HepG2 (cell line): ENCODE measurements around the gene THAP2. TPM values are rescaled to one million over a fixed set of nuclear protein-coding genes. Genes with fewer than 3 reads are reported as not detected.

ENCODE experiments used
- ARID2 ChIP-seq: sonication (generic); formaldehyde crosslinking; IDR thresholded peaks from 2 replicates; pipeline ENCODE4 v1.8.1; 2022; ENCODE audit warnings: mild to moderate bottlenecking, missing genetic modification reagents, borderline replicate concordance
- FOXK1 ChIP-seq: sonication (generic); formaldehyde crosslinking; IDR thresholded peaks from 2 replicates; pipeline ENCODE4 v1.4.0; 2020; ENCODE audit warnings: low read depth, missing genetic modification reagents, borderline replicate concordance
- GATAD1 ChIP-seq: IDR thresholded peaks from 2 replicates; pipeline ENCODE4 v1.6.1; 2016; ENCODE audit warnings: missing genetic modification reagents, missing compliant biosample characterization
- MIER2 ChIP-seq: IDR thresholded peaks from 2 replicates; pipeline ENCODE4 v1.6.1; 2016; ENCODE audit warnings: missing biosample characterization, missing genetic modification reagents
- NCOR1 ChIP-seq: fragments of 200-600 bp; sonication (generic); IDR thresholded peaks from 2 replicates; pipeline ENCODE4 v1.7.0; 2017; ENCODE audit warnings: antibody characterized with exemption, low read length, borderline replicate concordance
- NFKB2 ChIP-seq: sonication (generic); formaldehyde crosslinking; IDR thresholded peaks from 2 replicates; pipeline ENCODE4 v1.4.0; 2020; ENCODE audit warnings: missing genetic modification reagents, borderline replicate concordance
- NRL ChIP-seq: sonication (generic); formaldehyde crosslinking; IDR thresholded peaks from 2 replicates; pipeline ENCODE4 v1.5.0; 2020; ENCODE audit warnings: missing genetic modification reagents, mild to moderate bottlenecking, moderate library complexity, borderline replicate concordance
- PAX8 ChIP-seq: sonication (generic); formaldehyde crosslinking; IDR thresholded peaks from 2 replicates; pipeline ENCODE4 v1.8.0; 2022; ENCODE audit warnings: mild to moderate bottlenecking, missing genetic modification reagents, borderline replicate concordance
- RAD21 ChIP-seq: fragments of 450-650 bp; formaldehyde crosslinking; IDR thresholded peaks from 2 replicates; pipeline ENCODE4 v1.5.0; 2020; ENCODE audit warnings: mild to moderate bottlenecking
- REL ChIP-seq: sonication (generic); formaldehyde crosslinking; conservative IDR thresholded peaks from 2 replicates; pipeline ENCODE4 v1.8.0; 2022; ENCODE audit warnings: mild to moderate bottlenecking, missing genetic modification reagents, moderate library complexity
- RFX5 ChIP-seq: IDR thresholded peaks from 2 replicates; pipeline ENCODE4 v1.6.1; 2011; ENCODE audit warnings: low read depth, low read length, improper control_type of control experiment
- TGIF2 ChIP-seq: IDR thresholded peaks from 2 replicates; pipeline ENCODE4 v1.6.1; 2016; ENCODE audit warnings: control low read depth, missing compliant biosample characterization
- ZBTB42 ChIP-seq: sonication (generic); formaldehyde crosslinking; IDR thresholded peaks from 2 replicates; pipeline ENCODE4 v1.5.0; 2020; ENCODE audit warnings: mild to moderate bottlenecking, missing genetic modification reagents
- ZBTB7B ChIP-seq: sonication (generic); formaldehyde crosslinking; IDR thresholded peaks from 2 replicates; pipeline ENCODE4 v1.4.0; 2020; ENCODE audit warnings: missing genetic modification reagents
- ZFP37 ChIP-seq: sonication (generic); formaldehyde crosslinking; IDR thresholded peaks from 2 replicates; pipeline ENCODE4 v1.4.0; 2020; ENCODE audit warnings: missing genetic modification reagents, borderline replicate concordance
- ZNF550 ChIP-seq: sonication (generic); formaldehyde crosslinking; IDR thresholded peaks from 2 replicates; pipeline ENCODE4 v1.4.0; 2020; ENCODE audit warnings: mild to moderate bottlenecking, missing genetic modification reagents, borderline replicate concordance
- ZNF619 ChIP-seq: sonication (generic); formaldehyde crosslinking; IDR thresholded peaks from 2 replicates; pipeline ENCODE4 v1.4.0; 2020; ENCODE audit warnings: mild to moderate bottlenecking, missing genetic modification reagents
- ZNF709 ChIP-seq: sonication (generic); formaldehyde crosslinking; IDR thresholded peaks from 2 replicates; pipeline ENCODE4 v1.5.0; 2020; ENCODE audit warnings: mild to moderate bottlenecking, missing genetic modification reagents
- ZNF761 ChIP-seq: sonication (generic); formaldehyde crosslinking; conservative IDR thresholded peaks from 2 replicates; pipeline ENCODE4 v1.4.0; 2020; ENCODE audit warnings: mild to moderate bottlenecking, missing genetic modification reagents
- ZNF770 ChIP-seq: sonication (generic); formaldehyde crosslinking; IDR thresholded peaks from 2 replicates; pipeline ENCODE4 v1.5.0; 2020; ENCODE audit warnings: mild to moderate bottlenecking, missing genetic modification reagents
- ZNF777 ChIP-seq: sonication (generic); formaldehyde crosslinking; IDR thresholded peaks from 2 replicates; pipeline ENCODE4 v1.4.0; 2020; ENCODE audit warnings: missing genetic modification reagents
- polyA plus RNA-seq, 8 experiments: library from polyadenylated mRNA; depleted of rRNA in 3 of 8; stranded (reverse) in 7 of 8; unstranded in 1 of 8; fragments of >200 nt; fragmentation: Illumina TruSeq in 4 of 8; extraction: Trizol in 4 of 8; gene quantifications; 2 replicates each; pipeline versions ENCODE4 v1.2.1 to v1.2.3, GENCODE V29; 2011 to 2016; ENCODE audit warnings: low read depth in 4 of 8, missing spikeins in 1 of 8, mixed read lengths in 1 of 8; ENCODE audit not compliant: insufficient read depth in 1 of 8
- total RNA-seq, 5 experiments: library from RNA; depleted of rRNA; stranded (reverse); fragments of >200 nt; fragmentation: Illumina TruSeq; extraction: Trizol; gene quantifications; 2 replicates each; pipeline ENCODE4 v1.2.3, GENCODE V29; 2016; ENCODE audit warnings: low read depth in 1 of 5
- TF ChIP-seq, protein P1 (sequence below): sonication (generic); formaldehyde crosslinking; IDR thresholded peaks from 2 replicates; pipeline ENCODE4 v1.4.0; 2020; ENCODE audit warnings: missing genetic modification reagents, mild to moderate bottlenecking, borderline replicate concordance
- TF ChIP-seq, protein P2 (sequence below): sonication (generic); formaldehyde crosslinking; IDR thresholded peaks from 2 replicates; pipeline ENCODE4 v1.4.0; 2020; ENCODE audit warnings: missing genetic modification reagents

The THAP2 gene
- total and polyA plus RNA-seq, 2 of the 13 experiments (the other 11 are each of a cell fraction or from before 2014, with no cell fraction given): 5.2 to 6.2 TPM

DNA sequence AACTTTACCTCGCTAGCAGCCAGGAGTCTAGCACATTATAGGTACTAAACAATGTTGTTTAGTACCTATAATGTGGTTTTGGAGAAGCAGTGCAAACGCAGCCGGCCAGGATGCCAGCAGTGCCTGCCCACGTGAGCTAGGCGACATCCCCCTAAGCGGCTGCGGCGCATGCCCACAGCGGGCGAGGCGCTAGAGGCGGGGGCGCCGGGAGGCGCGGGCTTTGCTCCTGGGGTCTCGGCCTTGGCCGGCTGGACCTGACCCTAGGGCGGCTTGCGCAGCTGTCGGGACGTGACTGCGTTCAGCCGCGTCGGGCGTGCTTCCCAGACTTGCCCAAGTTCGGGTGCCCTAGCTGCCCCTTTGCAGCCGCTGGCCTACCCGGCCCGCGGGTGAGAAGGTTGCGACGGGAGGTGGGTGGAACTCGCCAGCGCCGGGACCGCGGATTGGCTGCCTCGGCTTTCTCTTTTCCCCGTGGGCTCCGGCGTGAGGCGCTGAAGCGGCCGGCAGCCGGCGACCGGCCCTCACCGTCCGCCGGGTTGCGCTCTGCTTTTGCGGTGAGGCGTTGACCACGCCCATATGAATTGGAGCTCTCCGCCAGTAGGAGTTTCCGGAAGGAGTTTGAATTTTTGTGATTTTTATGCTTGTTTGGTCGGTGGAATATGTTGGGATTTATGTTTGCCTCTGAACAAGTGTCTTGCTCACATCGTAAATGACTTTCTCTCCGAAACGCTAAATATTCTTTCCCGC, 22.0 kb downstream of the THAP2 start, which contains the start of gene TMEM19 (continued):
- TF ChIP-seq ZNF619 (CRISPR knock-in tag): no peak
- 0 out of 2 replicates have a peak, but pooled peaks have one; percentile 53 for TF ChIP-seq NCOR1
- peak; percentile 31; the same call in 1 of the 2 replicates for TF ChIP-seq FOXK1
- TF ChIP-seq ZNF550 (CRISPR knock-in tag): peak; percentile 79; the same call in 1 of the 2 replicates
- TF ChIP-seq ZNF770 (CRISPR knock-in tag): peak; percentile 51; the same call in 1 of the 2 replicates
- peak; percentile 73; the same call in 1 of the 2 replicates for TF ChIP-seq NFKB2
- TF ChIP-seq ZNF777 (CRISPR knock-in tag): peak; percentile 59; the same call in 1 of the 2 replicates
- TF ChIP-seq NRL: peak; percentile 94
- peak; percentile 62; the same call in 1 of the 2 replicates for TF ChIP-seq GATAD1
- peak; percentile 80; the same call in 1 of the 2 replicates for TF ChIP-seq TGIF2
- TF ChIP-seq ZNF761: peak; percentile 95
- TF ChIP-seq, protein P1, sequence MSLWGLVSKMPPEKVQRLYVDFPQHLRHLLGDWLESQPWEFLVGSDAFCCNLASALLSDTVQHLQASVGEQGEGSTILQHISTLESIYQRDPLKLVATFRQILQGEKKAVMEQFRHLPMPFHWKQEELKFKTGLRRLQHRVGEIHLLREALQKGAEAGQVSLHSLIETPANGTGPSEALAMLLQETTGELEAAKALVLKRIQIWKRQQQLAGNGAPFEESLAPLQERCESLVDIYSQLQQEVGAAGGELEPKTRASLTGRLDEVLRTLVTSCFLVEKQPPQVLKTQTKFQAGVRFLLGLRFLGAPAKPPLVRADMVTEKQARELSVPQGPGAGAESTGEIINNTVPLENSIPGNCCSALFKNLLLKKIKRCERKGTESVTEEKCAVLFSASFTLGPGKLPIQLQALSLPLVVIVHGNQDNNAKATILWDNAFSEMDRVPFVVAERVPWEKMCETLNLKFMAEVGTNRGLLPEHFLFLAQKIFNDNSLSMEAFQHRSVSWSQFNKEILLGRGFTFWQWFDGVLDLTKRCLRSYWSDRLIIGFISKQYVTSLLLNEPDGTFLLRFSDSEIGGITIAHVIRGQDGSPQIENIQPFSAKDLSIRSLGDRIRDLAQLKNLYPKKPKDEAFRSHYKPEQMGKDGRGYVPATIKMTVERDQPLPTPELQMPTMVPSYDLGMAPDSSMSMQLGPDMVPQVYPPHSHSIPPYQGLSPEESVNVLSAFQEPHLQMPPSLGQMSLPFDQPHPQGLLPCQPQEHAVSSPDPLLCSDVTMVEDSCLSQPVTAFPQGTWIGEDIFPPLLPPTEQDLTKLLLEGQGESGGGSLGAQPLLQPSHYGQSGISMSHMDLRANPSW (CRISPR knock-in tag): peak; percentile 83; the same call in 1 of the 2 replicates
- TF ChIP-seq RFX5: 0 out of 2 replicates have a peak, but pooled peaks have one; percentile 16
- TF ChIP-seq ARID2 (CRISPR knock-in tag): peak; percentile 60; the same call in 1 of the 2 replicates
- TF ChIP-seq REL (CRISPR knock-in tag): no peak
- TF ChIP-seq, protein P2, sequence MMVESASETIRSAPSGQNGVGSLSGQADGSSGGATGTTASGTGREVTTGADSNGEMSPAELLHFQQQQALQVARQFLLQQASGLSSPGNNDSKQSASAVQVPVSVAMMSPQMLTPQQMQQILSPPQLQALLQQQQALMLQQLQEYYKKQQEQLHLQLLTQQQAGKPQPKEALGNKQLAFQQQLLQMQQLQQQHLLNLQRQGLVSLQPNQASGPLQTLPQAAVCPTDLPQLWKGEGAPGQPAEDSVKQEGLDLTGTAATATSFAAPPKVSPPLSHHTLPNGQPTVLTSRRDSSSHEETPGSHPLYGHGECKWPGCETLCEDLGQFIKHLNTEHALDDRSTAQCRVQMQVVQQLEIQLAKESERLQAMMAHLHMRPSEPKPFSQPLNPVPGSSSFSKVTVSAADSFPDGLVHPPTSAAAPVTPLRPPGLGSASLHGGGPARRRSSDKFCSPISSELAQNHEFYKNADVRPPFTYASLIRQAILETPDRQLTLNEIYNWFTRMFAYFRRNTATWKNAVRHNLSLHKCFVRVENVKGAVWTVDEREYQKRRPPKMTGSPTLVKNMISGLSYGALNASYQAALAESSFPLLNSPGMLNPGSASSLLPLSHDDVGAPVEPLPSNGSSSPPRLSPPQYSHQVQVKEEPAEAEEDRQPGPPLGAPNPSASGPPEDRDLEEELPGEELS (CRISPR knock-in tag): peak; percentile 31
- TF ChIP-seq MIER2 (CRISPR knock-in tag): 0 out of 2 replicates have a peak, but pooled peaks have one; percentile 37
- TF ChIP-seq RAD21 (CRISPR knock-in tag): peak; percentile 57
- 0 out of 2 replicates have a peak, but pooled peaks have one; percentile 72 for TF ChIP-seq ZBTB42
- TF ChIP-seq PAX8 (CRISPR knock-in tag): 0 out of 2 replicates have a peak, but pooled peaks have one; percentile 54
- TF ChIP-seq ZFP37 (CRISPR knock-in tag): 0 out of 2 replicates have a peak, but pooled peaks have one; percentile 49
- peak; percentile 77; the same call in 1 of the 2 replicates for TF ChIP-seq ZBTB7B (CRISPR knock-in tag)
- peak; percentile 94; the same call in 1 of the 2 replicates for TF ChIP-seq ZNF709
